Peyer's patch (tissue), 4 donors: ENCODE results near the gene LUC7L3.

ENCODE experiments used
- CTCF ChIP-seq, 6 experiments: fragments of 450-650 bp in 4 of 6; fragments of 200-600 bp in 2 of 6; sonication (generic) in 1 of 6; IDR thresholded peaks; one replicate each; pipeline ENCODE4 v1.5.1; 2017 to 2019; ENCODE audit warnings: antibody characterized with exemption in 6 of 6, mild to moderate bottlenecking in 3 of 6, moderate library complexity in 1 of 6
- POLR2A ChIP-seq, 2 donors: fragments of 450-650 bp; IDR thresholded peaks; one replicate each; pipeline ENCODE4 v1.5.1; 2017; ENCODE audit warnings: antibody characterized with exemption in 2 of 2, mild to moderate bottlenecking in 2 of 2, moderate library complexity in 2 of 2

- no peak for TF ChIP-seq CTCF (IDR thresholded peaks at IDR 0.05)
- no peak for TF ChIP-seq POLR2A (IDR thresholded peaks at IDR 0.05)
Observed at GRCh38 chr17:50762177-50762576, 42.8 kb downstream of the LUC7L3 start.
